Fibroblast of skin of back (primary cell): Measurements from ENCODE around the gene SND1.
A peak's percentile ranks its signal among the peaks of the same experiment; 100 is the strongest.

ENCODE experiments used
- DNase-seq: peaks from one replicate; pipeline ENCODE4 v3.0.0-alpha.2; 2013

The SND1 gene

DNA sequence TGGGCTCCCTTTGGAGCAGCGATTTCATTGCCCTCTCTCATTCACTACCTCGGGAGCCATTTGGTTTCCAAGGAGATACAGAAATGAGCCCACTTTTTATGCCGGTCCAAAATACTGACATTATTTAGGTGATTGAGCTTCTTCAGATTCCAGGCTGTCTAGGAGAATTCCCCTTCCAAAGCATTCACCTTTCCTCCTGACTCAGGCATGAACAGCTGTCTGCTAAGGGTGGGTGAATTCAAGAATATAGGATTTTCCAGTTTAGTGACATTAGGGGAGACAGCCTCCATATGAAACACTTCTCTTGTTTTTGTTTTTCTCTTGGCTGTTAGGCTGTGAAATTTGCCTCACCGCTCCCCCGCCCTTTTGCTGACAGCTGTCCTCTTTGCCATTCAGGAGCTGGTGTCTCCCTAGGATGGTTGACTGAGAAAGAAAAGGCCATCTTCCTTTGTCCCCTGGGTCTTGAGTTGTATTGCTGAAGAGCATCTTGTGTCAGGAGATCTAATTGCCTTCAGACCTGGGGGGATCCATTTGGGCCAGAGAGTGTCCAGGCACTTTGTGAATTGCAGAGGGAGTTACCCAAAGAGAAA lies 322.5 kb downstream of the SND1 start:
- no peak for DNase-seq

DNA sequence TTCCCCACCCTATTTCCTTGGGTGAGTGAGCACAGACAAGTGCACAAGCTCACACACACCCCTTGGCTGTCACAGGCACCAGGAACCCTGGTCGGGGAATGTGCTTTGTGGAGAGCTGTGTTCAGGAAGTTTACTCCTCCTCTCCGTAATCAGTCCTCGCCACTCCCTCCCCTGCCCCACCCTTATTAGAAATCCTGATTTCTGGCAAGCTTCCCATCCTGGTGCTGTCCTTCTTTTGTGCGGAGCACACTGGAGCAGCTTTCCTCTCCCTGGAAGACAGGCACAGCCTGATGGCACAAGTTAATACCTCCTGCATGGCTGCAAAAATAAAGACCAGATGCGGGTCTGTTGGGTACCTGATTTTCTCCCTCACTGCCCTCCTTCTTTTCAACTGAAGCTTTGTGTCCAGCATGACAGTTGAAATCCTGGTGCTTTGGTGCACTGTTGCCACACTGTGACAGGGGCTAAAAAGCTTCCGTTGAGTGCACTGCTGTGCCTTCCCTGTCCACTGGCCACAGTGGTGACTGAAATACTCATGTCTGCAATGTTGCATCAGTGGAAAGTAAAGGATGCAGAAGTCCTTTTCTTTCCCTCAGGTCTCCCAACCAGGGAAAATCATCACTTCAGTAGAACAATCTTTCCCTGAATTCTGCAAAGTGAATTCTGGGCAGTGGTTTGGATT lies 324.2 kb downstream of the SND1 start:
- DNase-seq: peak; percentile 11

DNA sequence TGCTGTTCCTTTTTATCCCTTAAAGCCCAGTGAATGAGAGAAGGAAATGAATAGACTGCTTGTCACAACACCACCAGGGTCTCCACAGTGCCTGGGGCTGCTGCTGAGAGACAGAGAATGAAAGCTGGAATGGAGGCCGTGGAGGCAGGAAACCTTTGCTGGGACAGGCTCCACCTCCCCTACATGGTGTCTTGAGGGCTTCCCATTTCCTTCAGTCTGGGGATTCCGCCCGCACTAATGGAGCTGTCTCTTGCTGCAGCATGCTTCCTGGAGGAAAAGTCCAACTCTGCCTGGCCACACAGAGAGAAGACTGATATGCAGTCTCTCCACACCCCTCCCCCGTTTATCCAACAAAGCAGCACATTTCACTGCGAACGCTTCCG lies 324.7 kb downstream of the SND1 start:
- no peak for DNase-seq

DNA sequence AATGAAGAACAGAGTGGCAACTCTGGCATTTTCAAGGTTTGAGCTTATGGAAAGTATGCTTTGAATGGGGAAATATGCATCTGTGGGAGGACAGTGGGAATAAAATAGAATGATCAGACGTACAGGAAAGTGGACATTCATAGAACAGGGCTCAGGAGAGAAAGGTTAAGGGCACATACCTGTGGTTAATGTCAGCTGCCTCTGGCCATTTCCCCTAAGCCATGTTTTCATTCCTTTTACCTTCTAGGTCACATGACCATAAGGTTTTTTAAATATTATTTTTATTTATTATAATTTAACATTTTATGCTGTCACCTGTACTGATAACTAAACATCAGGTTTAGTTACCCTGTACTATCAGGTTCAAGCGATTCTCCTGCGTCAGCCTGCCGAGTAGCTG lies 326.4 kb downstream of the SND1 start:
- no peak for DNase-seq

DNA sequence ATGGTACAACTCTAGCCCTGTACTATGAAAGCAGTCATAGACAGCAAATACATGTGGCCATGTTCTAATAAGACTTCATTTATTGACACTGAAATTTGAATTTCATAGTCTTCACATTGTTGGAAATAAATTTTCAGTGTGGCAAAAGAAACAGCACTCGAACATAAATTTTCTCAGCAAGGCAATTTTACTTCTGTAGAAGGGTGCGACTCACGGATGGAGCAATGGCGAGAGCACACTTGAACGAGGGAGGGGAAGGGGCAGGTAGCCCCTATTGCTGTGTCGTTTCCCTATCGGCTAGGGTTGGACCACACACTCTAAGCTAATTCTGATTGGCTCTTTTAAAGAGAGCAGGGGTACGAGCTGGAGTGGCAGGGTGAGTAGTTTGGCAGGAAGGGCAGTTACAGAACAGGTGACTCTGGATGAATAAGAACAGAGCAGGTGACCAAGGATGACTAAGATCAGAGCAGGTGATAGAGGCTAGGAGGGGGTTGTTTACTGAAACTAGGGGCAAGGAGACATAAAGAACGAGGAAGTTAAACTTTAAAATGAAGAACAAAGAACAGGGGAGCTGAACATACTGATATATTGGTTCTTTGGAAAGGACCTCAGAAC lies 327.2 kb downstream of the SND1 start:
- no peak for DNase-seq

DNA sequence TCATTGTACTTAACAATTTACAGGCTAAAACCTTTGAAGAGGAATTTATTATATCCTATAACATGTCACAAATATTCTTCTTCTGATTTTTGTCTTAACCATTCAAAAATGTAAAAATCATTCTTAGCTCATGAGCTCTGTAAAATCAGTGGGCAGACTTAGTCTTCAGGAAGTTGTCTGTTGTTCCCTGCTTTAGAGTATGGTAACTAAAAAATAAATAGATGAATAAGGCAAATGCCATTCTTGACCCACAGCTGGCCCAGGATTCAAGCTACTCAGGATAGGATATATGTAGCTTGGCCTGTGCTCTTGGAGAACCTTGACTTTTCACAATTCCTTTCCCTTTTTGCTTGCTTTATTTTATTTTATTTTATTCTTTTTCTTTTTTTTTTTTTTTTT lies 327.7 kb downstream of the SND1 start:
- peak; percentile 5 for DNase-seq

DNA sequence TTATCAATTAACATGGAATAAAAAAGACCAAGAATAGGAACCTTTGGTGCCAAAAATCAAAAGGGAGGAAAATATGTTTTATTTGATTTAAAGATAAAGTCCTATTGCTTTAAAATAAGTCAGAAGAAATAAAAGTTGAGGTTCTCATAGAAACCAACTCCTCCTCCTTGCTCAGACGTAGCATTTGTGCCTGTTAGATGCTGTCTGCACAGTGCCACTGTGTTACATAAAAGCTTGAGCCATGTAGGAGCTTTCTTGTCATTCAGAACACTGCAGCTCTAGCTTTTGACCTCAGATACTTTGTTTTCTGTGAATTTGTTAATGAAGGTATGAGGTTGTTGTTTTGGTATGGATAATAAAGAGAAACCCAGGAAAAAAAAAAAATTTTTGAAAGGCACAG lies 328.9 kb downstream of the SND1 start:
- no peak for DNase-seq

DNA sequence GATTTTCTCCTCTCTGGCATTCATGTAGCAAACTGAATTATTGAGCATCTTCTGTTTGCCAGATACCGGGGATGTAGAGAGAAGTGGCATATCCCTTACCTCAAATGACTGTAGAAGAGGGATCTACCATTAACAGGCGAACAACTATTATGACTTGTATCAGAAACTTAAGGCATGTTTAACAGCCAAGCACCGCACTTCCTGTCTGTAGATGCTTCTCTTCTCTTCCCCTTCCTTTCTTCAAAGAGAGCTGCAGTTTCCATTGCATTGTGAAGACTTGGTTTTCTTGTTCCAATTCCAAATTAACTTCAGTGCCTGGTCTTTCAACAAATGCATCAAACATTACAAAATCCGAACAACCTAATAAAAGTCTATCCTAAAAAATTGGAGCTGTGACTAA lies 330.0 kb downstream of the SND1 start:
- DNase-seq: no peak

DNA sequence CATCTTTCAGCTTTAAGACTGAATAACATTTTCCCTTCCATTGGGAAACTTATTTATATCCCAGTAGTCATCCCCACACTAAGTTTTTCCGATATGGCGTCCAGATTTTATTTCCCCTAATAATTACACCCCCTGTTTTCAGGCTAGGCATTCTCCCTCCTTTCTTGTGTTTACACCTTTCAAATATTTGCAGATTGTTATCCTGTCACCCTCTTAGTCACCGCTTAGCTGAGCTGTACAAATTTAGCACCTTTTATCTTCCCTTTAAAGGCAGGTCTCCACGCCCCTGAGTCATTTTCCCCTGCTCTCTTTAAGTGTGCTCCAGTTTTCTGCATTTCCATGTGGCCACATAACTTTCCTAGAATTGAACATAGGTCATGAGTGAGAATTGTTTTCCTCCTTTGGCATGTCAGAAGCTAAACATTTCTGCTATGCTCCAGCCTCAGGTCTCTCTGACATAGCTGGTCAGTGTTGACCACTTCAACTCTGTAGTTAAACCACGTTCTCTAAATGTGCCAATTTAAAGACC lies 331.9 kb downstream of the SND1 start:
- DNase-seq: peak; percentile 21

DNA sequence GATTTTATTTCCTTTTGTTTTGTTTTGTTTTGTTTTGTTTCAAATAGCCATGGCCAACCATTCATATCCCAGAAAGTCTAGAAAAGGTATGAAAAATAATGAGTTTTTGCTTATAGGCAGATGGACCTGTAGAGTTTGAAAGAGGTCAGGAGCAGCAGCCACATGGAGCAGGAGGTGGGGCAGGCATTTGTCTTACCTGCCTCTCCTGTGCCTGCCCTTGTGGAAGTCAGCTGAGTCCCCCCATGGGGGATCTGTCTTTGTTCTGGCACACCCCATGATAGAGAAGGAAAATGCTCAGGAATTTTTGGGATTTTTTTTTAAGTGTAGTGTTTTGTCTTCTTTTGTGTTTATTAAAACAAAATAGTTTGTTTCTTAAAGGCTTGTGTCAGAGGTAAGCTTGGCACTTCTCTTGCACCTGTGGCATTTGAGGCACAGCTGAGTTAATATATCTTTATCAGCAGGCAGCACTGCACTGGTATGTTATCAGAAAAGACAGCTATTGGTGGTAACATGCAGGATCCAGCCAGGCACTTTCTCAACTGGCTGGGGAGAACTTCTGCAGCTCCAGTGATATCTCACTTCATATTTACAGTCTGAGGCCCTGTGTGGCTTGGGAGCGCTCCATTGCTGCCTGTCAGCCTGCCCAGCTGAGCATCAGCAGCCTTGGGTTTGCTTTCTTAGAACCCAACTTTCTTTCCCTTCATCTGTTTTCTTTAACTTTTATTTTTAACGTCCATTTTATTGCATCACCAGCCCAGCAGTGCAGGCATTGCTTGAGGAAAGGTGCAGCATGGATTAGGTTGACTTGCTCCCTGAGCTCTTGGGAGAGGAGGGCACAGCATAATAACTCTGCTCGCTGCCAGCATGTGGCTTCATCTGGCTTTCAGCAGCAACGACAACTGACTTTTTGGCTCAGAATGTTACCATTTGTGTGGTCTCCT lies 334.9 kb downstream of the SND1 start:
- DNase-seq: no peak

DNA sequence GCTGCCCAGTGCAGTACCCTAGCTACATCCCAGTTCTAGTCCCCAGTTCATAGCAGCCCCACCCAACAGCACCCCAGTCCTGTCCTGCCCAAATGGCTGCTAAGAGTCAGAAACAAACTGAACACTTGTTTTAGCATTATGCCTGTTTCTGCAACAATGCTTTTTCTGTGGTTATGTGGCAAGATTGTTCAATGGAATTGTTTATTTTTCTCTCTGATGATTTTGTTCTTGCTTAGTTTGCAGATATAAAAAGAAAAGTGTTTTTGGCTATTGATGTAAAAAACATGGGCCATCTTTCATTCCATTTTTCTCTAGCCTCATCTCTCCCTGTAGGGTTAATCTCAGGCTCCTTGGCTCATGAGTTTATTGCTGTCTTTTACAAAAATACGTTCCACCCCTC lies 336.8 kb downstream of the SND1 start:
- no peak for DNase-seq

DNA sequence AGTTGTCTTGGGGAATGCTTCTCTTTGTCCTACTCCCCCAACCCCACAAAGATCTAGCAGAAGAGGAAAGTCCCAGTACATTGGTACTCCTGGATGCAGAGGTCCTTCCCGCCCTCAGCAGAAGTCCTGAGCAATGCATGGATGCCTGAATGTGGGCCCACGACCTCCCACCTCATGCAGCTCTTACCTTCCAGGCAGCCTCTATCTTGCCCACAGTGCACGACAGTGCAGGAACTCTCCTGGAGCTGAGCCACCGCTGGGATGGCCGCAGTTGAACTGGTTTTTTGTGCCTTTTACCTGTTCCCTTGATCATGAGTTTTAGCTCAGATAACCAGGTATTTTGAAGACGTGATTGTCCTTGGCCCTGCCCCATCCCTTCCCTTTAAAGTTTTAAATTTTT lies 341.3 kb downstream of the SND1 start:
- no peak for DNase-seq

DNA sequence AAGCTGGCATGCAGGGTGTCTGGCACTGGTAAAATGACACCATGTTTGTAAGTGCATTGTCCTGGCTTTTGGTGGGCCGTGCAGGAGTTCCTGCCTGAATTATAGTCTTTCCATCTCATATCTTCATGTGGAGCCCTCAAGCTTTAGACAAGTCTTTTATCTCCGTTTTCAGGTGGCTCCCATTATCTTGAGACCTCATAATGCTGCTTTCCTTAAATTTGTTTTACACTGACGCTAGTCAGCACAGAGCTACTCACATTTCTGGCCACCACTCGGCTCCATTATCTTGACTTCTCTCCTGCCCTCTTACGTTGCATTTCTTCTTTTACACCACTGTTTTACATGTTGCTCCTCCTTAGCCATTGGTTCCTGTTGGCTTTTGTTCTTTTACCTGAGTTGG lies 342.0 kb downstream of the SND1 start:
- DNase-seq: no peak

DNA sequence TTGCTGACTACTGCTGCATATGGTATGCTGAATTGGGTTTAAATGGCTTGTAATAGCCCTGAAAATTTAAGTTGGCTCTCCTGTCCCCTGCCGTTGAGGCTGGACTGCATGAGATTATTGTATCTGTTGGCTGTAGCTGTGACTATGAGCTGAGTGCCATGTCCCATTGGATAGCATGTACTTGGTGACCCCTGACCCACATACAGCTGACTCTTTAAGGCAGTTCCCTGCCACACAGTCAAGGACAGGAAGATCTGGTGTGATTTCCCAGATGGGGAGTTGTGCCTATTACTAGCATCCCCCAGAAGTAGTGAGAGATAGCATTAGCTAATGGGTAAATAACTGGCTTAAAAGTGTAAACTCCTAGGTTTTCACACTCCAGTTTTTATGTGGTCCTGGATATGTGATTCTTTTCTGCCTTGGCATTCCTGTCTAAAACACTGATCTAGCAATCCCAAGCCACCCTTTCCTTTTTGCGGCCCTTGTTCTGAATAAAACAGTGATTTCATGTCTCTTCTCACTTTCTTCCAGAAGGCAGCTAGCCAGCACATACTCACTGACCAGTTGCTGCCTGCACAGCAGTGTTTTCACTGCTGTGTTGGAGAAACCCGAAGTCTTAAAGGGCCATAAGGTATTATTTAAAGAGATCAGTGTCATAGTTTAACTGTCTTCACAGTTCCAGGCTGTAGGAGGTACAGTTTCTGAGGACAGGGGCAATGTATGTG lies 343.3 kb downstream of the SND1 start:
- peak; percentile 22 for DNase-seq

DNA sequence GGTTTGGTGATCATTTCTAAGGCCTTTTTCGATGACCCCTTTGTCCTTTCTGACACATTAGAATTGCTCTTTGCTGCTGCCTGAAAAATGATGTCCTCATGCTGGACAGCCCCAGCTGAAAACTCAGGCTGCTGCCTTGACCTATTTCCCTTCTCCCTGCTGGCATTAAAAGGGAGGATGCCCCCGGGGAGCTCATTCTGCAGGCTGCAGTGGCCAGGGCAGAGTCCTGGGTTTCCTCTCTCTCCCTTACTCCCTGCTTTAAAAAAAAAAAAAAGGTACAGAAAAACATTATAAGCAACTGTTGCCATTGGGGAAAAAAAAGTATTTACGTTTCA lies 343.9 kb downstream of the SND1 start:
- DNase-seq: peak; percentile 4

DNA sequence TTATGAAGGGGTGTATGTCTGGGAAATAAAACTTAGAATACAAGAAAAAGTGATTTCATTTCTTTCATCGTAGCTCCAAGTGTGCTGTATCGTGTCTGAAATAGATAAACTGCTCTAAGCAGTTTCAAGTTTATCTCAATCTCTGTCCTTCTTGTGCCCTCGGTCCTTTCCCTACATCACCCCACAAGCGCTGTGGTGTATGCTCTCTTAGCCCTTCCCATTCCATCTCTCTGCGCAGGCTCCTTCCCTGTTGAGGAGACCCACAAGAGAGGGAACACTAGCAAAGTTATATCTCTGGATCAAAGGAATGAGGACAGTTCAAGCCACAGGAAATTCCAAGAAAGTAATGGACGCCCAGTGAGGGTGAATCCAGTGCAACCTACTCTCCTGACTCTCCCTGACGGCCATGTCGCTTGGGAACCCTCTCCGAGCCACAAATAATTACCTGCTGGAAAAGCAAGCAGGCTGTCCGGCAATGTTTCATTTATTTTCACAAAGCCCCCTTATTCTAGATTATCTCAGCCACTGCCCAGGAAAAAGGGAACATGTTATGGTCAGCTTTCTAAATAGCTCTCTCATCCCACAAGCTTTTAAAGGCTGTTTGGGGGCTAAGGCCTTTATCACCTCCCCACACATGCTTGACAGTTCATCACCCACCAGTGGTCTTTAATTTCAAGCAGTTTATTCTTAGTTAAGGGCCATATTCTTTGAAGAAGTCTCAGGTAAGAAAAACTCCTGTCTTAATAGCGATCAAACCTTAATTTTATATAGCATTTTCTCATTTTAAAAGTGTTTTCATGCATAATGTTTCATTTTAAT lies 344.5 kb downstream of the SND1 start:
- no peak for DNase-seq

DNA sequence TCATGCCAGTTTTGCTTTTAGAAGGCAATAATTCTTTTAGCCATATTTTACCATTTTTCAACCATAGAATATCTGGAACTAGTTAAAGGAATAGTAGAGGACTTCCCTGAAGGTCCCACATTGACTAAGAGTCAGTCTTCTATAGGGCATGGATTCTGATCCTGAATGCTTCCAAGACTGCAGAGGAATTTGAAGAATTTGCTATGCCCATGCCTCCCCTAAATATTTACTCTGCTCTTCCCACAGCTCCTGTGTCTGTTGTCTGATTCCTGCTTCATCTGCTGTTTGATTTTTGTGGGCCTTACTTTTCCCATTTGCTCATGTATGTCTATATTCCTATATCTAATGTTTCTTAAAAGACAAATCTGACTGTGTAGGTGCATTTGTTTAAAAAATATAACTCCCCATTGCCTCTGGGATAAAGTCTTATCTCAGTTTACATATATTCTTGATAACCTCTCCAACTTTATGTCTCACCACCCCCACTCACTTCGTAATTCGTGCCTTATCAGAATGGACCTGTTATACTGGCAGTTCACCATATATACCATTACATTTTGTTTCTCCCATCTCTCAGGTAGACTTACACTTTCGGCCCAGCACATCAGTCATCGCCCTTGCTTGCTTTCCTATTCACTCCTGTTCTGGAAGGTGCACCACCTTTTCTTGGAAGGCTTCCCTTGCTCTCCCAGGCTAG lies 345.4 kb downstream of the SND1 start:
- peak; percentile 57 for DNase-seq

DNA sequence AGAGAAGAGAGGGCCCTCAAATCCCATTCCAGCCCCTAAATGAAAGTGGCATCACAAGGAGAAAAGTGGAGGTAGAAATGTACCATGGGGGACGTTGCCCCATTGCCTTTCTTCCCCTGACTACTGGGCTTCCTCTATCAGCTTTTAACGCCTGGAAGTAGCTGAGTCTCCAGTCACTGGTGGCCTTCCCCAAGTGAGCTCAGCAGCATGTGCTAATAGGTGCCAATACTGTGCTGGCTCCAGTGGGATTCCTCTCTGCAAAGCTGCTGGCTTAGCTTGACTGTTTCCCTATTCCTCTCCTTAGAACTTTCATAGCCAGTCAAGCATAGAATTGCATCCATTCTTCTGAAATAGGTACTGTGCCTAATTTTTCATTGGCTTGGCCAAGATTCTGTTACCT lies 346.7 kb downstream of the SND1 start:
- no peak for DNase-seq

DNA sequence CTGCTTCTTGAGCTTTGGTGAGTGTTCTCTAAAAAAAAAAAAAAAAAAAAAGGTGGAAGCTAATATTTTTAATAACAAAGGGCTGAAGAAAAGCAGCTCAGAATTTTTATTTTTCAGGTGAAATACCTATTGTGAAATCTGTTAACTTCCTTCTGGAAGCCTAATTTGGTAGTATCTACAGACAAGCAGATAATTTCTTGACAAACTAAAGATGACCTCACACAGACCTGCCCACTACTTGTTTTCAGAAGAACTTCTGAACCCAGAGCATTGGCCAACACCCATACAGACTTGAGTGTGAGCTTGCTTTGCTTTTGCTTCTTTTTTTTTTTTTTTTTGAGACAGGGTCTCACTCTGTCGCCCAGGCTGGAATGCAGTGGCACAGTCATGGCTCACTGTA lies 348.1 kb downstream of the SND1 start:
- no peak for DNase-seq

DNA sequence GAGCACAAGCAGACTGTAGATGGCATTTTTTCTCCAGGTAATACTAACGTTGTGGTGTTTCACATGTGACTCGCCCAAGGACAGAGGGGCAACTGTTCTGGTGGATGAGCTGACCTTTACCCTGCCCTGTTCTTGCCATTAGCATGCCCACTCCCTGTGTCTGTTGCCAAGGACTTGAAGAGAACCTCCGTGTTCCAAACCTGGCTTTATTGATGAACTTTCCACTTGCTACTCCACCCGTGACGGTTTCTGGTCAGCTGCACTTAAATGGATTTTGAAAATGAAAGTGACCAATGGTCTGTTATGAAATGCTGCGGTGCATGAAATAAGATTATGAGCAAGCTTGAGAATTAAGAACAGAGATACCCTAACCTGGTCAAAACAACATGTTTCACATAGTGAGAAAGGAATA lies 348.9 kb downstream of the SND1 start:
- no peak for DNase-seq

DNA sequence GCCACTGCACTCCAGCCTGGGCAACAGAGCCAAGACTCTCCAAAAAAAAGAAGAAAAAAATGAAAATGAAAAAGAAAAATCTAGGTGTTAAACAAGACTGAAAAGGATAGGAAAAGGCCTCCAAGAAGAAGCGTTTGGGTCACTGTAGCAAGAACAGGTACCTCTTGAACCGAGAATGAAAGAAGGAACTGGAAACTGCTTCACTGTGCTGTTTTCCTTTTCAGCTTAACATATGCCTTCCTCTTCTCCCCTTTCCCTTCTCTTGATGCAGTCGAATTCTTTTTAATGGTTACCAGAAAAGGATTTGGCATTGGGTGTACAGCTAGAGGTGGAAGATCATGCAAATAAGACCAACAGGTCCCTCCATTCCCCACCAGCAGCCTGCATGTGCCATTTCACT lies 351.2 kb downstream of the SND1 start:
- DNase-seq: no peak
